K562 (cell line): ENCODE measurements around the gene RGS6. TPM values are rescaled to one million over a fixed set of nuclear protein-coding genes. Genes with fewer than 3 reads are reported as not detected.

Experiments
- ATAC-seq: fragments of 200-7000 bp; cut with Tn5 transposase; 3 replicates; pipeline ENCODE4 v1.9.1; 2020; ENCODE audit warnings: moderate library complexity
- BruUV-seq: library from RNA; stranded (reverse); fragments of 400-500 nt; replicated peaks from 2 replicates; lab custom pipeline; 2021; lab: Mats Ljungman, UMichigan
- CTCF ChIA-PET: fragments of 300-600 bp; formaldehyde crosslinking; extraction: SDS; loops from one replicate; lab custom pipeline; 2021; ENCODE audit warnings: low intra/inter-chr PET ratio; lab: Yijun Ruan, JAX
- POLR2A ChIA-PET: fragments of 300-600, 350-650 bp; sonication (Branson Sonifier 250); formaldehyde crosslinking; extraction: SDS; loops from one replicate; lab custom pipeline; 2021; ENCODE audit warnings: antibody characterized with exemption, inconsistent platforms; lab: Yijun Ruan, JAX
- DNase-seq, 4 experiments: peaks; one replicate each; pipeline versions ENCODE4 v3.0.0 to v3.0.0-alpha.2; 2011 to 2018; ENCODE audit warnings: low spot score in 3 of 4, mixed read lengths in 3 of 4; ENCODE audit errors: extremely low read depth in 1 of 4
- FAIRE-seq: peaks from 2 replicates; lab custom pipeline; 2011; peaks lifted over from hg19 to GRCh38; lab: Jason Lieb, UNC
- H2AFZ ChIP-seq: 2 replicates; pipeline ENCODE4 v1.6.0; 2011; ENCODE audit warnings: low read depth, low read length, control low read depth, inconsistent platforms
- H3K27ac ChIP-seq: fragments of 200-600 bp; 3 replicates; pipeline ENCODE4 v1.8.0; 2011; ENCODE audit warnings: low read depth, mild to moderate bottlenecking, control low read depth, inconsistent platforms, low read length, moderate library complexity, mixed read lengths; ENCODE audit errors: extremely low read depth
- H3K27me3 ChIP-seq, 2 experiments: fragments of 300-600 bp in 1 of 2; 2 replicates in 1 of 2; 3 replicates in 1 of 2; pipeline versions ENCODE4 v1.6.0 to v1.8.0; 2011; ENCODE audit warnings: inconsistent platforms in 2 of 2, low read length in 2 of 2, mild to moderate bottlenecking in 1 of 2, mixed read lengths in 1 of 2, moderate library complexity in 1 of 2; ENCODE audit not compliant: control insufficient read depth in 2 of 2, insufficient read depth in 2 of 2
- H3K36me3 ChIP-seq: fragments of 300-600 bp; 3 replicates; pipeline ENCODE4 v1.8.0; 2011; ENCODE audit warnings: mild to moderate bottlenecking, low read length, inconsistent platforms; ENCODE audit not compliant: control insufficient read depth, insufficient read depth
- H3K4me1 ChIP-seq, 2 experiments: fragments of 200-600 bp in 1 of 2; replicated peaks in 1 of 2; 2 replicates in 1 of 2; 3 replicates in 1 of 2; pipeline versions ENCODE4 v1.5.1 to v1.8.0; 2011; ENCODE audit warnings: inconsistent platforms in 2 of 2, low read length in 2 of 2, mild to moderate bottlenecking in 1 of 2, mixed read lengths in 1 of 2, moderate library complexity in 1 of 2; ENCODE audit not compliant: control insufficient read depth in 2 of 2, insufficient read depth in 2 of 2
- H3K4me2 ChIP-seq: 2 replicates; pipeline ENCODE4 v1.6.1; 2011; ENCODE audit warnings: low read length, control low read depth, inconsistent platforms, mixed read lengths; ENCODE audit not compliant: insufficient read depth
- H3K4me3 ChIP-seq: fragments of 200-600 bp; sonication (generic), shearing (Covaris generic); 2 replicates; pipeline ENCODE4 v1.5.1; 2016; ENCODE audit warnings: control low read depth, inconsistent platforms
- H3K79me2 ChIP-seq: fragments of 200-600 bp; 3 replicates; pipeline ENCODE4 v1.8.0; 2011; ENCODE audit warnings: low read length, inconsistent platforms; ENCODE audit not compliant: control insufficient read depth, insufficient read depth
- H3K9ac ChIP-seq, 2 experiments: 2 replicates each; pipeline versions ENCODE4 v1.6.0 to v1.6.1; 2011; ENCODE audit warnings: low read depth in 2 of 2, low read length in 2 of 2, control low read depth in 1 of 2, inconsistent platforms in 1 of 2, mild to moderate bottlenecking in 1 of 2, mixed read lengths in 1 of 2; ENCODE audit not compliant: insufficient read depth in 1 of 2
- H3K9me1 ChIP-seq: one replicate; pipeline ENCODE4 v1.6.0; 2011; ENCODE audit warnings: inconsistent platforms, mild to moderate bottlenecking, low read length, moderate library complexity; ENCODE audit not compliant: control insufficient read depth, insufficient read depth
- H3K9me3 ChIP-seq: replicated peaks from 2 replicates; pipeline ENCODE4 v1.5.1; 2011; ENCODE audit warnings: low read depth, low read length, inconsistent platforms; ENCODE audit not compliant: control insufficient read depth, insufficient read depth
- H4K20me1 ChIP-seq: replicated peaks from 2 replicates; pipeline ENCODE4 v1.6.1; 2011; ENCODE audit warnings: low read length, inconsistent platforms, mixed read lengths; ENCODE audit not compliant: control insufficient read depth, insufficient read depth
- MAFF ChIP-seq: IDR thresholded peaks from 2 replicates; pipeline ENCODE4 v1.6.1; 2012; ENCODE audit warnings: low read length, improper control_type of control experiment
- NFE2L1 ChIP-seq: fragments of 450-650 bp; IDR thresholded peaks from 2 replicates; pipeline ENCODE4 v1.6.1; 2016; ENCODE audit warnings: missing genetic modification characterization, low read depth, mild to moderate bottlenecking, missing compliant biosample characterization, moderate library complexity, borderline replicate concordance
- NFIC ChIP-seq: fragments of 450-650 bp; IDR thresholded peaks from 2 replicates; pipeline ENCODE4 v1.6.1; 2017; ENCODE audit warnings: mild to moderate bottlenecking, inconsistent platforms
- PML ChIP-seq: IDR thresholded peaks from 2 replicates; pipeline ENCODE4 v1.6.1; 2012; ENCODE audit warnings: low read length, inconsistent platforms
- SUPT5H ChIP-seq: fragments of 450-650 bp; IDR thresholded peaks from 2 replicates; pipeline ENCODE4 v1.6.1; 2016
- XRCC4 ChIP-seq: IDR thresholded peaks from one replicate; pipeline ENCODE4 v1.6.1; 2011; ENCODE audit not compliant: insufficient read depth, insufficient read length; ENCODE audit errors: extremely low read depth
- ZBTB7A ChIP-seq: IDR thresholded peaks from 2 replicates; pipeline ENCODE4 v1.6.1; 2011; ENCODE audit warnings: low read depth, mild to moderate bottlenecking, low read length, moderate library complexity, borderline replicate concordance; ENCODE audit not compliant: control insufficient read depth
- ZBTB8A ChIP-seq: fragments of 450-650 bp; IDR thresholded peaks from 2 replicates; pipeline ENCODE4 v1.6.1; 2018; ENCODE audit warnings: mild to moderate bottlenecking, moderate library complexity; ENCODE audit not compliant: partially characterized antibody
- ZHX1 ChIP-seq: fragments of 150-350 bp; conservative IDR thresholded peaks from 2 replicates; pipeline ENCODE4 v1.6.1; 2014; ENCODE audit warnings: low read length
- ZNF184 ChIP-seq: sonication (generic); formaldehyde crosslinking; IDR thresholded peaks from 2 replicates; pipeline ENCODE4 v1.5.0; 2020; ENCODE audit warnings: missing genetic modification reagents
- WGBS: fragments of 100-300 bp; shearing (Covaris generic); methylation state at CpG from one replicate; pipeline ENCODE4 v1.1.6; 2016; ENCODE audit warnings: low coverage, mixed read lengths; ENCODE audit not compliant: insufficient coverage; ENCODE audit errors: missing lambda C conversion rate; 5-methylcytosine and 5-hydroxymethylcytosine counted together
- in situ Hi-C: fragments of 300-500 bp; cut with MboI; formaldehyde crosslinking; loops from 4 replicates; pipeline ENCODE4 v1.15.0; 2018; ENCODE audit warnings: inconsistent platforms, mixed read lengths
- intact Hi-C: fragments of 100-400 bp; cut with micrococcal nuclease; formaldehyde crosslinking; loops from 2 replicates; pipeline ENCODE4 v1.14.2; 2022
- polyA plus RNA-seq, 8 experiments: library from polyadenylated mRNA; depleted of rRNA in 4 of 8; stranded (reverse) in 5 of 8; unstranded in 3 of 8; fragments of >200 nt; fragmentation: Nextera tagmentation in 2 of 8; fragmentation: Illumina TruSeq in 1 of 8; extraction: Ambion mirVana in 2 of 8; extraction: Trizol in 1 of 8; gene quantifications; 2 replicates each; pipeline versions ENCODE4 v1.2.1 to v1.2.3, GENCODE V29; 2011 to 2014; ENCODE audit warnings: inconsistent platforms in 1 of 8, missing spikeins in 1 of 8
- total RNA-seq, 7 experiments: library from RNA; depleted of rRNA in 6 of 7; stranded (reverse); fragments of >200 nt in 6 of 7; fragmentation: Illumina TruSeq in 2 of 7; extraction: Trizol in 2 of 7; gene quantifications; 2 replicates each; pipeline versions ENCODE4 v1.2.1 to v1.2.3, GENCODE V29; 2011 to 2021; ENCODE audit warnings: low replicate concordance in 1 of 7
- TF ChIP-seq, protein P1 (sequence below): sonication (generic); formaldehyde crosslinking; IDR thresholded peaks from 2 replicates; pipeline ENCODE4 v1.8.0; 2022; ENCODE audit warnings: mild to moderate bottlenecking, missing genetic modification reagents, borderline replicate concordance

Gene RGS6
- total and polyA plus RNA-seq, 9 of the 15 experiments (the other 6 are each of a cell fraction or from before 2014, with no cell fraction given), result not detected

- POLR2A ChIA-PET, result no interaction called here
- in situ Hi-C loops (no loop called here), intact Hi-C loops (no loop called here)
- no peaks in the 10 kb centered on the region for H4K20me1 ChIP-seq
- H3K36me3 ChIP-seq, result no peaks in the 10 kb centered on the region
- H3K4me2 ChIP-seq, result no peak overlapping the region
- WGBS, result 0% methylated on average over 5 of the region's 5 CpGs
- H3K79me2 ChIP-seq, result no peaks in the 10 kb centered on the region
- no peaks in the 10 kb centered on the region for H3K9me1 ChIP-seq
- FAIRE-seq (no peak), ATAC-seq (no peak), DNase-seq (no peak)
- no peaks in the 10 kb centered on the region for H3K4me1 ChIP-seq
- no peak overlapping the region for H3K9ac ChIP-seq
- BruUV-seq, result no TSS peak
- CTCF ChIA-PET, result no interaction called here
- no peak overlapping the region for H2AFZ ChIP-seq
- no peak overlapping the region for H3K27ac ChIP-seq
- no peak overlapping the region for H3K4me3 ChIP-seq
- peaks cover 11 to 60% of the 10 kb centered on the region in 2 experiments; a peak in 4 of 5 replicates for H3K27me3 ChIP-seq
- TF ChIP-seq XRCC4 (no peak), ZNF184 (CRISPR knock-in tag) (no peak), MAFF (no peak), NFE2L1 (no peak), NFIC (no peak), PML (no peak), SUPT5H (no peak), ZBTB8A (no peak), ZBTB7A (no peak), ZHX1 (no peak)
- TF ChIP-seq, protein P1, sequence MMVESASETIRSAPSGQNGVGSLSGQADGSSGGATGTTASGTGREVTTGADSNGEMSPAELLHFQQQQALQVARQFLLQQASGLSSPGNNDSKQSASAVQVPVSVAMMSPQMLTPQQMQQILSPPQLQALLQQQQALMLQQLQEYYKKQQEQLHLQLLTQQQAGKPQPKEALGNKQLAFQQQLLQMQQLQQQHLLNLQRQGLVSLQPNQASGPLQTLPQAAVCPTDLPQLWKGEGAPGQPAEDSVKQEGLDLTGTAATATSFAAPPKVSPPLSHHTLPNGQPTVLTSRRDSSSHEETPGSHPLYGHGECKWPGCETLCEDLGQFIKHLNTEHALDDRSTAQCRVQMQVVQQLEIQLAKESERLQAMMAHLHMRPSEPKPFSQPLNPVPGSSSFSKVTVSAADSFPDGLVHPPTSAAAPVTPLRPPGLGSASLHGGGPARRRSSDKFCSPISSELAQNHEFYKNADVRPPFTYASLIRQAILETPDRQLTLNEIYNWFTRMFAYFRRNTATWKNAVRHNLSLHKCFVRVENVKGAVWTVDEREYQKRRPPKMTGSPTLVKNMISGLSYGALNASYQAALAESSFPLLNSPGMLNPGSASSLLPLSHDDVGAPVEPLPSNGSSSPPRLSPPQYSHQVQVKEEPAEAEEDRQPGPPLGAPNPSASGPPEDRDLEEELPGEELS (CRISPR knock-in tag), result no peak
- no peaks in the 10 kb centered on the region for H3K9me3 ChIP-seq
These were observed 626.5 kb downstream of the RGS6 start for GRCh38 chr14:72558721-72559120.
